Posterior cingulate gyrus (tissue), 11 donors: Measurements from ENCODE around the gene FRMD3.

ENCODE experiments used
- DNase-seq, 10 donors: peaks; one replicate each; pipeline versions ENCODE4 v3.0.0 to v3.0.0-alpha.2; 2020 to 2021; ENCODE audit warnings: mixed read lengths in 3 of 10
- intact Hi-C: fragments of 100-400 bp; cut with DNase I; formaldehyde crosslinking; loops from one replicate; pipeline ENCODE4 v1.15.1; 2023

FRMD3 gene

GRCh38 chr9:83204047-83204446, 334.2 kb downstream of the FRMD3 start:
- intact Hi-C loops, result no loop called here
- DNase-seq, result no peak

- DNase-seq, result no peak
- intact Hi-C loops, result no loop called here
These were observed 337.7 kb downstream of the FRMD3 start for GRCh38 chr9:83200531-83200930.

DNA sequence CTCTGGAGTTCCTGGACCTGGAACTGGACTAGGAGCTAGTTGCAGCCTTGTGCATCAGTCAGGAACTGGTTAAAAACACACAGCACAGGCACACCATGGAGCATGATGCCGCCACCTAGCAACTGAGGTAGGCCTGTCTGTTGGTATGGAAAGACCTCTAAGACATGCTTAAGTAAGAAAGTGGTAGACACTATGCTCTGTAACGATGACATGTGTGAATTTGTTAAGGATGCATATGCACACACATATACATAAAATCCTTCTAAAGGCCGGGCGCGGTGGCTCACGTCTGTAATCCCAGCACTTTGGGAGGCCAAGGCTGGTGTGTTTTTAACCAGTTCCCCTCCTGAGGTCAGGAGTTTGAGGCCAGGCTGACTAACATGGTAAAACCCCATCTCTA, 338.4 kb downstream of the FRMD3 start:
- intact Hi-C loops, result no loop called here
- DNase-seq, result no peak

DNA sequence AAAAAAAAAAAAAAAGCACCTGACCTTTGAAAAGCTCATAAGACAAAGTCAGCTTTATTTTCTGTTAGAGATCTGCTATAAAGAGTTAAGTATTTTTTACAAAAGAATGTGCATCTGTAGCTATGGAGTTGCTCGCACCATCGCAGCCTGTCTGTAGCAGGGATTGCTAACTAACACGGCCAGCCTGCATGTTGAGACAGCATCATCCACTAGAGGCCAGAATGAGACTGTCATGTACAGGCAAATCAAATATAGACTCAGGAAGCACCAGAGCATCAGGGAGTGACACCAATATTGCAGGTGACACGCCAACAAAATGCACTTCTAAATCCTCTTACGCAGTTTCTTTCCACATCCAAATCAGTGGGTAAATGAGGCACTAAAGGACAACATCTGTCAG, 339.0 kb downstream of the FRMD3 start:
- intact Hi-C loops, result no loop called here

DNA sequence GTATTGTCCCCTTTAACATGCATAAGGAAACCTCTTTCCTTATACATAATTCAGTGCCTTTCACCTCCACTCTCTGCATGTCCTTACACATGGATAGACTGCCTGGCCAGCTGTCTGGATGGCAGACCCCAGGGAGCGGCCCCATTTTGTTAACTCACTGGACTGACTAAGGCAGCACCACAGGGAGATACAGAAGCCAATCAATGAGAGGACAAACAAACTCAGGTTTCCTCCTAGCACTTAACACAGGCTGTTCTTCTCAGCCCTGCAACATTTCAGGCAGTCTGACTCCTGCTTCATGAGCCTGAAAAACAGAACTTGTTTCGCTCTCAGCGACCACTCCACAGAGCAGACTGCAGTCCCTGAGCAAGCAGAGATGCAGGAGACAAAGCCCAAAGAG, 339.8 kb downstream of the FRMD3 start:
- intact Hi-C loops, result no loop called here
- no peak for DNase-seq

More for the DNA sequence above, 339.0 kb downstream of the FRMD3 start:
- DNase-seq, result peak; percentile 34 to 94 (median 64)

GRCh38 chr9:83197591-83197990, 340.6 kb downstream of the FRMD3 start:
- DNase-seq, result no peak
- intact Hi-C loops, result no loop called here

DNA sequence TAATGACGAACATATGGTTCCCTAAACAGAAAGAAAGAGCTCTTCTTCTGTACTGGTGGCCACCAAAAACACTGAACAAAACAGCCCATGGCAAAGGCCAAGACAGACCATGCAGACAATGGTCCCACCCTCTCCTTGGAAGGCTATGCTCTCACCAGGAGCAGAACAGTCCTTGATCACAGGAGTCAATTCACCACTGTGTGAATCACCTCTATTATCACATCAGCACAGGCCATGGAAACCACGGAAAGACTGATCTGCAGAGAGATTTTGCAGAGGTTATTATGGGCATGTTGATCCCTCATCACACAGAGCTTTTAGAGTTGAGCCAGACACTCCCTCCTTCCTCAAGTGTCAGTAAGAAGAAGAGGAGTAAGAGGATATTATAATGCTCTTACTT, 341.3 kb downstream of the FRMD3 start:
- no peak for DNase-seq
- intact Hi-C loops, result no loop called here
